HG03432 (cell line): ENCODE results near the gene ANXA8L1.
"Not testable (repeated sequence)": the region's sequence is repeated elsewhere in the genome, so short reads cannot be mapped to it uniquely, and the experiment has no call there.

Experiments
- ATAC-seq: cut with Tn5 transposase; IDR thresholded peaks from one replicate; pipeline ENCODE4 v1.9.1; 2021; ENCODE audit warnings: mild to moderate bottlenecking, moderate library complexity; ENCODE audit not compliant: unreplicated experiment

Gene ANXA8L1

GRCh38 chr10:46375406-46375805 lies at the start of gene ANXA8L1:
Gene ANXA8L1 (plus strand): TSS chr10:46375776. CDS start chr10:46375852, 76 bp downstream.
- not testable (repeated sequence) for ATAC-seq

- ATAC-seq = no peak
Observed at GRCh38 chr10:46326066-46326465, 49.5 kb upstream of the ANXA8L1 start.

GRCh38 chr10:46326971-46327370 lies 48.6 kb upstream of the ANXA8L1 start:
- no peak for ATAC-seq

GRCh38 chr10:46327685-46328084 lies 47.9 kb upstream of the ANXA8L1 start:
- ATAC-seq = no peak

- no peak for ATAC-seq
Observed at GRCh38 chr10:46328853-46329689, 46.5 kb upstream of the ANXA8L1 start.

- no peak for ATAC-seq
Observed at GRCh38 chr10:46329690-46330016, 45.9 kb upstream of the ANXA8L1 start.

GRCh38 chr10:46330894-46331293 lies 44.7 kb upstream of the ANXA8L1 start:
- no peak for ATAC-seq

GRCh38 chr10:46365484-46365883 lies 10.1 kb upstream of the ANXA8L1 start:
- ATAC-seq = not testable (repeated sequence)

- ATAC-seq = not testable (repeated sequence)
Observed at GRCh38 chr10:46367209-46367608, 8.4 kb upstream of the ANXA8L1 start.

- ATAC-seq = not testable (repeated sequence)
Observed at GRCh38 chr10:46367666-46368240, 7.8 kb upstream of the ANXA8L1 start.

GRCh38 chr10:46368956-46369355 lies 6.6 kb upstream of the ANXA8L1 start:
- ATAC-seq = not testable (repeated sequence)

GRCh38 chr10:46374410-46374809 lies 1.2 kb upstream of the ANXA8L1 start:
- not testable (repeated sequence) for ATAC-seq

- ATAC-seq = not testable (repeated sequence)
Observed at GRCh38 chr10:46377022-46377421, 1.4 kb downstream of the ANXA8L1 start.

GRCh38 chr10:46377651-46378050 lies 2.1 kb downstream of the ANXA8L1 start:
- ATAC-seq = not testable (repeated sequence)

GRCh38 chr10:46378108-46378507 lies 2.5 kb downstream of the ANXA8L1 start:
- not testable (repeated sequence) for ATAC-seq

- ATAC-seq = not testable (repeated sequence)
Observed at GRCh38 chr10:46379233-46379848, 3.8 kb downstream of the ANXA8L1 start.

- ATAC-seq = not testable (repeated sequence)
Observed at GRCh38 chr10:46385858-46386257, 10.3 kb downstream of the ANXA8L1 start.

- peak; percentile 77 for ATAC-seq
Observed at GRCh38 chr10:46386694-46387093, 11.1 kb downstream of the ANXA8L1 start.

- not testable (repeated sequence) for ATAC-seq
Observed at GRCh38 chr10:46387309-46387902, 11.8 kb downstream of the ANXA8L1 start.

- ATAC-seq = not testable (repeated sequence)
Observed at GRCh38 chr10:46391422-46391821, 15.8 kb downstream of the ANXA8L1 start.
